NCI-H2227 (cell line): ENCODE results near the gene CHD6.
A peak's percentile ranks its signal among the peaks of the same experiment; 100 is the strongest.

ENCODE experiments used
- DNase-seq: peaks from one replicate; lab custom pipeline; 2025; ENCODE audit not compliant: unreplicated experiment; lab: John Stamatoyannopoulos, UW

Gene CHD6, protein sequence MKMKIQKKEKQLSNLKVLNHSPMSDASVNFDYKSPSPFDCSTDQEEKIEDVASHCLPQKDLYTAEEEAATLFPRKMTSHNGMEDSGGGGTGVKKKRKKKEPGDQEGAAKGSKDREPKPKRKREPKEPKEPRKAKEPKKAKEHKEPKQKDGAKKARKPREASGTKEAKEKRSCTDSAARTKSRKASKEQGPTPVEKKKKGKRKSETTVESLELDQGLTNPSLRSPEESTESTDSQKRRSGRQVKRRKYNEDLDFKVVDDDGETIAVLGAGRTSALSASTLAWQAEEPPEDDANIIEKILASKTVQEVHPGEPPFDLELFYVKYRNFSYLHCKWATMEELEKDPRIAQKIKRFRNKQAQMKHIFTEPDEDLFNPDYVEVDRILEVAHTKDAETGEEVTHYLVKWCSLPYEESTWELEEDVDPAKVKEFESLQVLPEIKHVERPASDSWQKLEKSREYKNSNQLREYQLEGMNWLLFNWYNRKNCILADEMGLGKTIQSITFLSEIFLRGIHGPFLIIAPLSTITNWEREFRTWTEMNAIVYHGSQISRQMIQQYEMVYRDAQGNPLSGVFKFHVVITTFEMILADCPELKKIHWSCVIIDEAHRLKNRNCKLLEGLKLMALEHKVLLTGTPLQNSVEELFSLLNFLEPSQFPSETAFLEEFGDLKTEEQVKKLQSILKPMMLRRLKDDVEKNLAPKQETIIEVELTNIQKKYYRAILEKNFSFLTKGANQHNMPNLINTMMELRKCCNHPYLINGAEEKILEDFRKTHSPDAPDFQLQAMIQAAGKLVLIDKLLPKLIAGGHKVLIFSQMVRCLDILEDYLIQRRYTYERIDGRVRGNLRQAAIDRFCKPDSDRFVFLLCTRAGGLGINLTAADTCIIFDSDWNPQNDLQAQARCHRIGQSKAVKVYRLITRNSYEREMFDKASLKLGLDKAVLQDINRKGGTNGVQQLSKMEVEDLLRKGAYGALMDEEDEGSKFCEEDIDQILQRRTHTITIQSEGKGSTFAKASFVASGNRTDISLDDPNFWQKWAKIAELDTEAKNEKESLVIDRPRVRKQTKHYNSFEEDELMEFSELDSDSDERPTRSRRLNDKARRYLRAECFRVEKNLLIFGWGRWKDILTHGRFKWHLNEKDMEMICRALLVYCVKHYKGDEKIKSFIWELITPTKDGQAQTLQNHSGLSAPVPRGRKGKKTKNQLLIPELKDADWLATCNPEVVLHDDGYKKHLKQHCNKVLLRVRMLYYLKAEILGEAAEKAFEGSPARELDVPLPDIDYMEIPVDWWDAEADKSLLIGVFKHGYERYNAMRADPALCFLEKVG (N-terminal part only)

DNA sequence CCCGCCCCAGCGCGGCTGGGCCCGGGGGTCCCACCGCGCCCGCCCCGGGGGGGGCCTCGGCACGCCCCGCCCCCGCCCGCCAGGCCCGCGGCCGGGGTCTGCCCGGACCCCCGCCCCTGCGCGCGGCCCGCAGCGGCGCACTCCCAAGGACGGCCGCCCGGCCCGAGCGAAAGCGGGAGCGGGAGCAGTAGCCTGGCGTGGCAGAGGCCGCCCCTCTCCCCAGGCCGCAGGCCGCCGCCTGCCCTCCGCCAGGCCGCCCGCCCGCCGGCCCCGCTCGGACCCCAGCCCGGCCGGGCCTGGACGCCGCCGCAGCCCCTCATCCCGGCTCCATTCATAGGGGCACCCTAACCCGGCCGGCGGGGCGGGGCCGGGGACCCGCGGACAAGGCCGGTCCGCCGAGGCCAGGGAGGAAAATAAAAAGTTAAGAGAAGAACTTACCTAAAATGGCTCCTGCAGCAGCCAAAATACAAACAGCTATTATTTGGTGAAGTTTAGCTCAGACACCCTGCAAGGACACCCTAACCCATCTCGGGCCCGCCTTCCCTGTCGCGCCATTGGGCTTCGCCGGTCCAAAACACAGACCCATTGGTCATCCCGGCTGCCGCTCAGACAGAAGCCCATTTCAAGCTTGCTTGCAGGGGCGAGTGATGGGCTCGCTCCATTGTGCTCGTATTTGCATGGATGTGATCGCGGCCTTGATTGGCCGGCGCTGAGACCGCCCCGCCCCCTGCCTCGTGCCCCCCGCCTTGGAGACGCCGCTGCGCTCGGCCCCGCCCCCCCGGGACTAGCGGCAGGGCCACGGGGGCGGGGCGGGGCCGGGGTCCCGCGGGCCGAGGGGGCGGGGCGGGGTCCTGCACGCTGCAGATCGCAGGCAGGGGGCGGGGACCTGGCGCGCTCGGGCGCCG lies at the start of gene CHD6:
TSS of gene CHD6 (minus strand) at position 476 of the 905 bp plus-strand sequence. CDS start 67,040 bp downstream, outside the sequence.
- peak; percentile 99 for DNase-seq

DNA sequence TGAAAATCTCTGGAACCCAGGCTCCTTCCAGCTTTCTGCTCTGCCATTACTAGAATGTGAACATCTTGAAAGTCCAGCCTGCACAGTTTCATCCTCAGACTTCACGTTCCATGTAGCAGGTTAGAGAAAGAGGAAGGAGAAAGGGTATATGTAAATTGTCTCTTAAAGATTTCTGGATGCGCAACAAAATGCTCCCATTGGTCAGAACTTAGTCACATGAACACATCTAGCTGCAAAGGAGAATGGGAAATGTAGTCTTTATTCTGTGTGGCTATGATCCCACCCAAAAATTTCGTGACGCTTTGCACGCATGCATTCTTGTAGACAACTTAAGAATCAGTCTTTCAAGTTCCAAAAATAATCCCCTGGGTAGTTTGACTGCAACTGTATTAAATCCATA lies 46.4 kb upstream of the CHD6 start:
- DNase-seq = peak; percentile 40

DNA sequence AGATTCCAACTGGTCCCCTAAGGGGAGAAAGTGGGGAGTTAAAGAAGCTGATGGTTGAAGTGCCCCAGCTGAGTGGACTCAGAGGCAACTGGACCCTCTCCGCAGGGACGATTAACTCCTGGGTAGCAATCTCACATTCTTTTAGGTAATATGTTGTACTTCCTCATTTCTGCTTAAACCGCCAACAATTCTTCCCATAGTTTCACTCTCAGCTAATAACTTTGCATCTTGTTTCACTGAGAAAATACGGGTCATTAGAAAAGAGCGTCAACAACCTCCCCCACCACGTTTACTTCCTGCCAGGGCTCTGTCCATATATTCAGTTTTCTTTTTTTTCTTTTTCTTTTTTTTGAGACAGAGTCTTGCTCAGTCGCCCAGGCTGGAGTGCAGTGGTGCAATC lies 39.5 kb upstream of the CHD6 start:
- no peak for DNase-seq

DNA sequence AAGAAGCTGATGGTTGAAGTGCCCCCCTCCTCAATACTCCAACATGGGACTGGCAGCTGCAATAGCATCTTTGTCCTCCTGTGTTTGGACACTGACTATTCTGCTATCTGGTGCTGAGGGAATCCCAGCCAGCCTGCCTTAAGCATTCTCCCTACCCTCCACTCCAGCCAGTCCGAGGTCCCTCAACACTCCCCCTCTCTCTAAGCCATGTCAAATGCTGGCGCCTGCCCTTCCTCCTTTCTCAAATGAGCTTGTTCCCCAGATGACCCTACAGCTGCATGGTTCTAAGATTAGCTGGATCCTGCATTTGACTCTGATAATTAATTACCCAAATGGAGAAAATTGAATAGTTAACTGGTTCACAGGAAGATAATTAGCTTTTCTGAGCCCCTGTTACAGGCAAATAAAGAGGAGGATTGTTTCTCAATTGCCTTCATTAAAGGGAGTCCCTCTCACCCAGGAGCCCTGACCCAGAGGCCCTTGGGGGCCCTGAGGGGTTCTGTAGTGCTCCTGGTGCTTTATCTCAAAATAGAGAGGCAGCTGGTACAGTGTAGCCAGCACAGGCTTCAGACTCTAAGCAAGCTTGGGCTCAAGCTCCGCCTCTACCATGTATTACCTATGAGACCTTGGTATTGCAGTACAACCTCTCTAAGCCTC lies 37.9 kb upstream of the CHD6 start:
- DNase-seq = no peak

DNA sequence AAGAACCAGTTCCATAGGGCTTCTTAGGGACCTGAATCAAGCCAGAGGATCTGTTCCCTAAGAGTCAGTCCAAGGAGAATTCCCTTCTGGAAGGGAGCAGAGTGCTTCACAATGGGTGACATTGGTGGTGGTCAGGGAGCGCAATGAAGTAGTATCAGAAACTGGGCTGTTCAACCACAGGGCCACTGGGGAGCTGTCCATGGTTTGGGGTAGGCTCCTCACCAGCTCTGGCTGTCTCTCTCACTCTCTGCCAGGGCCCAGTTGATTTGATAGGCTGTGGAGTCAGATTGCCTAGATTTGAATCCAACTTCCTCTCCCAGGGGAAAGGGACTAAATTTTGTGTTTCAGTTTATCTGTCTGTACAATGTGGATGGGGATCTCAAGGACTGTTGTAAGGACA lies 36.7 kb upstream of the CHD6 start:
- DNase-seq = no peak

DNA sequence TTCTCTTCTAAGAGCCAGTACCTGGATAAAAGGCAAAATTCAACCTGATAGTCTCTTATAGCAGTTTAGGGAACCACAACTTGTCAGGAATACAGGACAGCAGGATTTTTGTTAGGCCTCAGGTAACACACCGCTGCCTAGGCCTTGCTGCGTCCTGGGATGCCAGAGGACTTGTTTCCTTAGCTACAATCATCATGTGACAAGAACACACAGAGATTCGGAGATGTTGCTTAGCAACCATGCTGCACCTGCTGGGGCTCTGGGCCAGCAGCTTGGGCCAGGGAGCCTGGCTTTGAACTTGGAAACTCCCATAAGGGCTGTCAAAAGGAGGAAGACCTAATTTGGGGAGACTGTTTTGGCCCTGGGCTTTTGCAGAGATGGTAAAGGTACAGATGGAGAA lies 36.1 kb upstream of the CHD6 start:
- peak; percentile 74 for DNase-seq

DNA sequence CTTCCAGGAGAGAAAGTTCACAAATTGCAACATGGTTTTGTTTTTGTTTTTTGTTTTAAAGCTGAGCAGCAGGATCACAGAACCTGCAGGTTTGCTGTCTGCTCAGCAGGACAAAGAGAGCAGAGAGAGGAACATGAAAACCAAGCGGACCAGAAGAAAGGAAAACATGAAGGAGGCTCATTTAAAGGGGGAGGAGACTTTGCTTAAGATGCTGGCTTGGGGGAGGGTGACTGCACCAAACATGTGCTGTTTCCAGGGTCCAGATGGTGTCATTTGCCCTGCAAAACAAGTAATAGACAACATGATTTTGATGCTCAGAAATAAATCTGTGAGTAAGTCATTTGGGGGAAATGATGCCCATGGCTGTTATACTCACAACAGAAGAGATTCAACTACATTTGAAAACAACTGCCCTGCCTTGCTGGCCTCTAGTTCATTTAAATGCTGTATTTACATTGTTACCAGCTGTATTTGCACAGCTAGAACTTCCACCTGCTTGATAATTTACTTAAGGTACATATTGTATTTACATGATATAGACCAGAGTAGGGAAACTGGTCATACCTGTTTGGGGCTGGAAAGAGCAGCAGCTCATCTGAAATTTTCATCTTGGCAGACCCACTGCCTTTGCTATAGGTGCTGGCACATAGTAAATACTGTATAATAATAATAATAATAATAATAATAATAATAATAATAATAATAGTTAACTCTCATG lies 32.2 kb upstream of the CHD6 start:
- peak; percentile 47 for DNase-seq

DNA sequence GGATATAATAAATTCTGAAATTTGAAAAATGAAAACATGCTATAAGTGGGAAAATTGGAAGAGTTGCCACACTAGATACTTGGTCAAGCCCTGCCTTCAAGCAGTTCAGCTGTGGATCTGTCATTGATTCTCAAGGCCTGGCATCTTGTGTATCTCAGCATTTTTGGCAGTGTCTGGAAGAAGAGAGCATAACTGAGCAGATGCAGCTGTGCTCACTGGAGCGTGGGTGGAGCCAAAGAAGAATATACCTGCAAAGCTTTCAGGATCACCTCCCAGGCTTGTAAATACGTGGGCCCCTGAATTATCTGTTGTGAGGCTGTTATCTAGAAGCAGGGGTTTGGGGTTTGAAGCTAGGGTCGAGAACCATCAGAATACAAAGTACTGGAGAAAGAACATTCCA lies 31.3 kb upstream of the CHD6 start:
- no peak for DNase-seq

DNA sequence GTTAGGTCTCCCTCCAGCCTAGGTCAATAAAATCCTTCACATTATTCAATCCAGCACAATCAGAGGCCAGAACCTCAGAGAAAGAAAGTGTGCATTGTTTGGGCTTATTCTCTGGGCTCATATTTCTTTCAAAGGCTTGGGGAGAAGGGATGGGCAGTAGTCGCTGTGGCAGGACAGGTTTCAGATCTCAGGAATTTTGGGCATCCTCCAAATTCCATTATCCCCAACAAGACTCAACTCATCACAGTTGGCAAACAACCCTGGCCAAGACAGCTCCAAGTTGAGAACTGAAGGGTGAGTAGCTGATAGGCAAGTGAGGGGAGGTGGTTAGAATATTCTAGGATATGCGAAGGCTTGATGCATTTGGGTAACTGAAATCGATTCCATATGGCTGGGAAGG lies 27.2 kb upstream of the CHD6 start:
- no peak for DNase-seq

DNA sequence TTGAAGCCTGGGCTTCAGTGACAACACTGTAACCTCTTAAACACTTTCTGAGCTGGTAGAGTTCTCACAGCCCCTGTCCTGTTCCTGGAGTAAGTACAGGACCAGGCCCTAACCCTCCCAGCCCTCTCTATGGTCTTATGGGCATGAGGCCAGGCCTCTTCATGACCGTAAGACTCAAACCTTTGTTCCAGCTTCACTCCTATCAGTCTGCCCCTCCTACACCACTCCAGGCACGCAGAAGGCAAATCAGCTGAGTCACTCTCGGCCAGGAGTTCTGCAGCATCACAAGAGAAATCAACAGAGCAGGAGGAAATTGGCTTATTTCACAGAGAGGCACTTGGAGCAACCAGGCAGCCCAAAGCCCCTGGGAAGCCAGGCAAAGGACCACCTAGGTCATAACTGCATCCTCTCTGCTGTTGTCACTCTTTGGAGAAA lies 25.3 kb upstream of the CHD6 start:
- DNase-seq = peak; percentile 62

DNA sequence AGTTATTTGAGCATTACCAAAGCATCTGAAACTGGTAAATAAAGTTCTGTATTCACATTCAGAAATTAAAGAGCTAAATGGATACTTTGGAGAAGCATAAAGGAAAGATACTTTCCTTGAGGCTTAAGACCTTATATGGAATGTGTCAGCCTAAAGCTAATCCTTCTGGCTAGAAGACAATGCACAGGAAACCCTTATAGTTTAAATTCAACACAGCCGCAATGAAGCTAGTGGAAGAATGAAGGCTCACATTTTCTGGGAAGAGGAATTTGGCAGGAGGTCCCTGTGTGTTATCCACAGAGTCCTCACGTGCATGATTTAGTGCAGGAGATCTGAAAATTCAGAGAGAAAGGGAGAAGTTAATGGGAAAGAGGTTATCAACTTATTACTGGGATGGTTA lies 21.5 kb upstream of the CHD6 start:
- DNase-seq = no peak

DNA sequence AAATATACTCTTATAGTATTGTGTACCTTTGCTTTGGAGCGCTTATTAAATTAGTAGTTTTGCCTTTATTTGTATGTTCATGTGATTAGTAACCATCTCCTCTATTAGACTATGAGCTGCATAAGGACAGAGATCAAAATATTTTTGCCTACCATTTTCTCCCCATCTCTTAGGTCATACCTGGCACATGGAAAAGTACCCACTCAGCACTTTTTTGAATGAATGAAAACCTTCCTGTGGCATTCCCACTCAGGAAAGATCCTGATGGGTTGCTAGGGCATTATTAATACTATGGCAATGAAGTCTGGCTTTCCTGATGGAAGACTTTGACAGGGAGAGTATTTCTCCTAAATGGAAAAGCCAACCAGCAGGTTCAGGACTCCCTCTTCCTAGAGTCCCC lies 20.3 kb upstream of the CHD6 start:
- no peak for DNase-seq

DNA sequence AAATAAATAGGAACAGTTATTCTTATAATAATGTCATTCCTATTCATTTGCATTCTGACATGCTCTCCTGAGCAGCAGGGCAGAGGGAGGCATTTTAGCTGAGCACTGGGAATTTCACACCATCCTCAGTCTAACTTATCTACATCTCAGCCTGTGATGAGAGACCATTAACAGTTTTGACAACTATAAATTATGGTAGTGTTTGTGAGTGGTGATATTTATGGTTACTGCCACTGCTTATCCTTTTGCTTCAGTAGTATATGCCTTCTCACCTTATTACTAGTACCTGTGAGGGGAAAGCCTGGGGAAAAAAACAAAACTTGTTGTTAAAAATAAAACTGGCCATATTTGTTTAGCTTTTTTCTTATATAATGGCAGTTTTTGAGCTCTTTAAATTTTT lies 17.0 kb upstream of the CHD6 start:
- no peak for DNase-seq

DNA sequence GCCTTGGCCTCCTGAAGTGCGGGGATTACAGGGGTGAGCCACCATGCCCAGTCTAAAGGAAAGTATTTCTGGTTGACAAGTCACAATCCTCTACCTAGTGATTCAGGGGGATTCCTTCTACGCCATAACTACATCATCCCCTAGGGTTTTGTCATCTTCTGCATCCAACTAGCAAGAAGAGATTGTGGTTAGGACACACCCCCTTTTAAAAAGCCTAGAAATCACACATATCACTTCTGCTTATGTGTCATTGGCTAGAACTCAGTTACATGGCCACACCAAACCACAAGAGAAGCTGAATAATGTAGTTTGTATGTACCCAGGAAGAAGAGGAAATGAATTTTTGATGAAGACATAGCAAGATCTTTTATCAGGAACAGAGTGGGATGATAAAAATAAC lies 14.7 kb upstream of the CHD6 start:
- no peak for DNase-seq

DNA sequence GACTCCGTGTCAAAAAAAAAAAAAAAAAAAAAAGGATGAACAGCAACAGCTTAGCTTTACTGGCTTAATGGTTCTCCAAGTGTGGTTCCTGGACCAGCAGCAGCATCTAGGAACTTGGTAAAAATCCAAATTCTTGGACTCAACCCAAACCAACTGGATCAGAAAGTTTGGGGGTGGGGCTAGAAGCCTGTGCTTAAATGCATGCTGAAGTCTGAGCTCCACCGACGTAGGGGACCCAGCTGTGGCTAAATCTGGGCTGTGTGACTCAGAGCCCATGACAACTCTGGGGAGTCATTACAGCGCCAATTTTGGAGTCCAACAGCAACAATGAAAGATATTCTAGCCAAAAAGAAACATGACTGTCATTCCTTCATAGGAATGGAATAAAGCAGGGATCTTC lies 13.6 kb upstream of the CHD6 start:
- DNase-seq = no peak

DNA sequence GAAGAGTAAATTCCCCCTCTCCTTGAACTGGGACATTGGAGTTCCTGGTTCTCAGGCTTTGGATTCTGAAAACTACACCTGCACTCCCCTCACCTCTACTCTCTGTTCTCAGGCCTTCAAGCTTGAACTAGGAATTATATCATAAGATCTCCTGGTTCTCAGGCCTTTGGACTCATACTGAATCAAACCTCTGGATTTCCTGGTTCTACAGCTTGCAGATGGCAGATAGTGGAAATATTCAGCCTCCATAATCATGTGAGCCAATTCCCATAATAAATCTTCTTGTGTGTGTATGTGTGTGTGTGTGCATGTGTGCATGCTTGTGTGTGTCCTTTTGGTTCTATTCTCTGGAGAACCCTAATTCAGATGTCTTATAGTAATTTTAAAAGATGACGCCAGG lies 12.7 kb upstream of the CHD6 start:
- DNase-seq = no peak

DNA sequence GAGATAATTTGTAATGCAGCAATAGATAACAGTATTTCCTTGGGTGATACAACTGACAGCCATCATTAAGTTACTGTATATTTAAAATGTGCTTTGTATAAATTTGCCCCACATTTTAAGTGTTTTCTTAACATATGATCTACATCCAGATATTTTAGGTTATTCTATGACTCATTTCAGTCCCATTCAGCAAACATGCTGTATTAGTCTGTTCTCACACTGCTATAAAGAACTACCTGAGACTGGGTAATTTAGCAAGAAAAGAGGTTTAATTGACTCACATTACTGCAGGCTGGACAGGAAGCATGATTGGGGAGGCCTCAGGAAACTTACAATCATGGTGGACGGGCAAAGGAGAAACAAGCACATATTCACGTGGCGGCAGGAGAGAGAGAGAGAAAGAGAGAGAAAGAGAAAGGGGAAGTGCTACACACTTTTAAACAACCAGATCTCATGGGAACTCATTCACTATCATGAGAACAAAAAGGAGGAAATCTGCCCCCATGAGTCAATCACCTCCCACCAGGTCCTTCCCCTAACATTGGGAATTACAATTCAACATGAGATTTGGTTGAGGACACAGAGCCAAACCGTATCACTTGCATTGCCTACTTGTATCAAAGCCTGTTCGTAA lies 9.6 kb upstream of the CHD6 start:
- DNase-seq = no peak

DNA sequence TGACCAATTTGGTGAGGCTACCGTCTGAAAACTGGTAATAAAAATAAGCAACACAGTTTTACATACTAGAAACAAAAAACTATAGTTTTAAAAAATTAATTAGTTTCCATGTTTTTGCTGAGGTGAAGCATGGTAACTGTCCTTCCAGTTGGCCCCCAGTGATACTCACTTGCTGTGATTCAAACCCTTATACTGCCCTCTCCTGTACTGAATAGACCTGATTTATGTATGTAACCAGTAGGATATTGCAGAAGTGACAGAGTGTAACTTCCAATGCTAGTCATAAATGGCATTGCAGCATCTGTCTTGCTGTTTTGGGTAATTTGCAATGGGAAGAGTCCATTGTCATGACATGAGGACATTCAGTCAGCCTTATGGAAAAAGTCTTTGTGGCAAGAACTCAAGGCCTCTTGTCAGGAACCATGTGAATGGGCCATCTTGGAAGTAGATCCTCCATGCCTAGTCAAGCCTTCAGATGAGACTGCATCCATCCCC lies 8.9 kb upstream of the CHD6 start:
- DNase-seq = no peak
